Measurements from ENCODE around the gene NCDN.

- TF ChIP-seq EZH2 (IDR thresholded peaks at IDR 0.05; ENCODE audit: insufficient read depth, poor library complexity, severe bottlenecking) (no peak), EZH2phosphoT487 (IDR thresholded peaks at IDR 0.05; ENCODE audit: insufficient read depth, low read depth) (no peak)
These were observed 1.8 kb downstream of the NCDN start for GRCh38 chr1:35559317-35559944.
